Measurements from ENCODE around the gene UBE2V1. TPM values are rescaled to one million over a fixed set of nuclear protein-coding genes. Genes with fewer than 3 reads are reported as not detected.

The UBE2V1 gene
- total RNA-seq, 3 donors from 2014 or later = 63.8 to 81.6 (median 79.9) TPM

DNA sequence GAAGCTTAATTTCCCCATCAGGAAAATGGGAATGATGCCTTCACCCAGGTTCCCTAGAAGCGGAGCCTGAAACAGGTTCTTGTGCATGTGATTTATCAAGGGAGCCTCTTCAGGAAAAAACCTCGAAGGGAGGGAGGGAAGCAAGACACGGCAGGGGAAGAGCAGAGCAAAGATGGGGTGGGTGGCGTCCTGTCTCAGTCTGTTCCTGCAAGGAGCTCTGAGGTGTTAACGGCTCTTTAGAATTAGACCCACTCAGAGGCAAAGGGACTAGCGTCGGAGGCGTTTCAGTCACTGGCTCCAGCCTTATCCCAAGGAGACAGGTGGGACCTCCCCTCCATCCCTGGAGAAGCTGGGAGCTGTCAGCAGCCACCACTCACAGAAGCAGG lies 15.6 kb upstream of the UBE2V1 start:
- Histone ChIP-seq H3K27ac (no peak overlapping the region), H3K4me1 (no peaks in the 10 kb centered on the region), H3K36me3 (peaks cover 4% of the 10 kb centered on the region), H3K4me3 (no peak overlapping the region), H3K27me3 (no peaks in the 10 kb centered on the region), H3K9me3 (no peaks in the 10 kb centered on the region)
- intact Hi-C loops (cut with DNase I; ENCODE audit: low total_unique reads) = no loop called here
- TF ChIP-seq POLR2AphosphoS5 (IDR thresholded peaks at IDR 0.05) = no peak
- no peak for TF ChIP-seq POLR2A (IDR thresholded peaks at IDR 0.05)
- TF ChIP-seq, protein P1, sequence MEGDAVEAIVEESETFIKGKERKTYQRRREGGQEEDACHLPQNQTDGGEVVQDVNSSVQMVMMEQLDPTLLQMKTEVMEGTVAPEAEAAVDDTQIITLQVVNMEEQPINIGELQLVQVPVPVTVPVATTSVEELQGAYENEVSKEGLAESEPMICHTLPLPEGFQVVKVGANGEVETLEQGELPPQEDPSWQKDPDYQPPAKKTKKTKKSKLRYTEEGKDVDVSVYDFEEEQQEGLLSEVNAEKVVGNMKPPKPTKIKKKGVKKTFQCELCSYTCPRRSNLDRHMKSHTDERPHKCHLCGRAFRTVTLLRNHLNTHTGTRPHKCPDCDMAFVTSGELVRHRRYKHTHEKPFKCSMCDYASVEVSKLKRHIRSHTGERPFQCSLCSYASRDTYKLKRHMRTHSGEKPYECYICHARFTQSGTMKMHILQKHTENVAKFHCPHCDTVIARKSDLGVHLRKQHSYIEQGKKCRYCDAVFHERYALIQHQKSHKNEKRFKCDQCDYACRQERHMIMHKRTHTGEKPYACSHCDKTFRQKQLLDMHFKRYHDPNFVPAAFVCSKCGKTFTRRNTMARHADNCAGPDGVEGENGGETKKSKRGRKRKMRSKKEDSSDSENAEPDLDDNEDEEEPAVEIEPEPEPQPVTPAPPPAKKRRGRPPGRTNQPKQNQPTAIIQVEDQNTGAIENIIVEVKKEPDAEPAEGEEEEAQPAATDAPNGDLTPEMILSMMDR (IDR thresholded peaks at IDR 0.05) = no peak
- no peak for DNase-seq (ENCODE audit: low spot score in 2 of 2)

DNA sequence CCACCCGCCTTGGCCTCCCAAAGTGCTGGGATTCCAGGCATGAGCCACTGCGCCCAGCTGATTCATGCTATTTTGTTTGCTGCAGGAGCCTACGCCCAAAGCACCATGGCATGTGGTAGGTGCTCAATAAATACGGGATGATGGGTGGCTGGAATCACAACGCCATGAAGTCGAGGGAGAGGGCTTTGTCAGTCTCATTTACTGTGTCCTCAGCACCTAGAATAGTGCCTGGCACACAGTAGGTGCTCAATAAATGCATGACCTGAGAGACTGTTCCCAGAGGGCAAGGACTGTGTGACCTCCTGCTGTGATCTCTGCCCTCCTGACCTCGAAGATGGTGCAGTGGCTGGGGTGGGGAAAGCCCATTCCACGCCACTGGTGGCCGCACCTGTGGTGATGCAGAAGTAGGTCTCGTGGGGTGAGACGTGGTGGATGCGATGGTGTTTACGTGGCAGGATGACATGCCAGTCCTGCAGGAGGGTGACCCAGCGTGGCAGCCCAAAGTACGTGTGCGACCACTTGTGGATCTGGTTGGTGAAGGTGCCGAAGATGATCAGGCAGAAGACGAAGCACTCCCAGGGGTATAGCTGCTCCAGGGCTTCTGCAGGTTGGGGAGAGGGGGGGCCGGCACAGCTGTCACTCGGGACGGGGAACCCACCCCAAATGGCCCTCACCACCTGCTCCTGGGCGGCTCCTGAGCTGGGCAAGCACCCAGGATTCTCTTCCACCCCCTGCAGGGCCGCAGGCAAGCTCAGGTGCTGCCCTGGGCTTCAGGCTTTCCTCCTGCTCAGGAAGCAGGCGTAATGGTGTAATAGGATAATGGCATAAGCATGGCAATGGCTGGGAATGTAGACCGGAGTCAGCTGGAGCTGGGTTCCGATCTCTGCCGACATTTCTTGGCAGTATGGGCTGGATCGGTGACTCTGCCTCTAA lies 14.9 kb upstream of the UBE2V1 start:
- Histone ChIP-seq H3K4me1 (no peaks in the 10 kb centered on the region), H3K27ac (no peak overlapping the region), H3K9me3 (no peaks in the 10 kb centered on the region), H3K36me3 (peaks cover 4% of the 10 kb centered on the region), H3K4me3 (no peak overlapping the region), H3K27me3 (no peaks in the 10 kb centered on the region)
- DNase-seq (ENCODE audit: low spot score in 2 of 2) = no peak
- intact Hi-C loops (cut with DNase I; ENCODE audit: low total_unique reads) = no loop called here
- TF ChIP-seq POLR2AphosphoS5 (IDR thresholded peaks at IDR 0.05) (no peak), POLR2A (IDR thresholded peaks at IDR 0.05) (no peak)
- TF ChIP-seq, protein P1 (IDR thresholded peaks at IDR 0.05) = no peak

DNA sequence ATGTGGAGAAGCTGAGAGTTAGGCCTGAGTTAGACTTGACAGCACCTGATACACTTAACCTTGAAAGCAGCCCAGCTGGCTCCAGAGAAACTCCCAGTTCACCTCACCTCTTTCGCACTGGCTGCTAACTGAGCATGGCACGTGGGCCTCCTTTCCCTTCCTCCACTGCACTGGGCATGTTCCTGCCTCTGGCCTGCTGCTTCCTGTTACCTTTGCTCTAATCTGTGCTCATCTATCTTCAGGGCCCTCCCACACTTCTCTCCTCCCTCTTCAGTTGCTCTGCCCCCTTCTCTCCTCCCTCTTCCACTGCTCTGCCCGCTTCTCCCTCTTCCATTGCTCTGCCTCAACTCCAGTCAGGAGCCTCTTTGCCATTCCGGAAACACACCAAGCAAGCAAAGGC lies 13.7 kb upstream of the UBE2V1 start:
- no peak overlapping the region for H3K27ac ChIP-seq
- no peaks in the 10 kb centered on the region for H3K4me1 ChIP-seq
- no peaks in the 10 kb centered on the region for H3K9me3 ChIP-seq
- no peak overlapping the region for H3K4me3 ChIP-seq
- TF ChIP-seq POLR2A (IDR thresholded peaks at IDR 0.05) = no peak
- no peak for TF ChIP-seq POLR2AphosphoS5 (IDR thresholded peaks at IDR 0.05)
- TF ChIP-seq, protein P1 (IDR thresholded peaks at IDR 0.05) = no peak
- intact Hi-C loops (cut with DNase I; ENCODE audit: low total_unique reads) = no loop called here
- H3K36me3 ChIP-seq = peaks cover 4% of the 10 kb centered on the region
- DNase-seq (ENCODE audit: low spot score in 2 of 2) = no peak
- H3K27me3 ChIP-seq = no peaks in the 10 kb centered on the region

DNA sequence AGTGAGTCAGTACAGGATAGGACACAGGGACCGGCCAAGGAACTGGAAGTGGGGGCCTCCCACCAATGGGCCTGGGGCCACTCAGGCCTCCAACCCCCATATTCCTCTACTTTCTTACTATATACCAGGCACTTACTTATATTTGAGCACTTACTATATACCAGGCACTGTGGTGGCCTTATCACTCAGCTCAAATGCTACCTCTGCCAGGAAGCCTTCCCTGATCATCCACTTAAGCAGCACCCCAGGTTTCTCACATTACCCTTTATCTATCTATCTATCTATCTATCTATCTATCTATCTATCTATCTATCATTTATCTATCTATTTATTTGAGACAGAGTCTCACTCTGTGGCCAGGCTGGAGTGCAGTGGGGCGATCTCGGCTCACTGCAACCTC lies 12.3 kb upstream of the UBE2V1 start:
- H3K9me3 ChIP-seq = no peaks in the 10 kb centered on the region
- no peaks in the 10 kb centered on the region for H3K4me1 ChIP-seq
- TF ChIP-seq, protein P1 (IDR thresholded peaks at IDR 0.05) = no peak
- TF ChIP-seq POLR2AphosphoS5 (IDR thresholded peaks at IDR 0.05) (no peak), POLR2A (IDR thresholded peaks at IDR 0.05) (no peak)
- intact Hi-C loops (cut with DNase I; ENCODE audit: low total_unique reads) = no loop called here
- peaks cover 4% of the 10 kb centered on the region for H3K36me3 ChIP-seq
- no peak for DNase-seq (ENCODE audit: low spot score in 2 of 2)
- H3K4me3 ChIP-seq = no peak overlapping the region
- no peak overlapping the region for H3K27ac ChIP-seq
- H3K27me3 ChIP-seq = no peaks in the 10 kb centered on the region

DNA sequence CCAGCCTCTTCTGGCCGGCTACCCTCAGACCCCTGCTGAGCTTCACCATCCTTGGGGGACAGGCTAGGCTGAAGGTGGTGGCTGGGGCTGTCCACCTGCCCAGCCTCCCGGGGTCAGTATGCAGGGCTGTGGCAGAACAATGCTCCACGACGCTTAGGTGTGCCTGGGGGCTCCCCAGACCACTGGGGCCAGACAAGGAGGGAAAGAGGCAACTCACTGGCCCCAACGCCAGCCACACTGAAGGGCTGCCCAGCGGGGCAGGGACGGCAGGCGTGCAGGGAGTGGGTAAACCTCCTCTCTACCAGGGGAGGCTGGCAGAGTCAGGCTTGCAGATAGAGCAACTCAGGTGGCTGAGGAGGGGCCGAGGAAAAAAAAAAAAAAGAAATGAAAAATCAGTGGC lies 11.5 kb upstream of the UBE2V1 start:
- peaks cover 4% of the 10 kb centered on the region for H3K36me3 ChIP-seq
- H3K4me1 ChIP-seq = no peaks in the 10 kb centered on the region
- TF ChIP-seq POLR2AphosphoS5 (IDR thresholded peaks at IDR 0.05) = no peak
- TF ChIP-seq, protein P1 (IDR thresholded peaks at IDR 0.05) = no peak
- no peak for TF ChIP-seq POLR2A (IDR thresholded peaks at IDR 0.05)
- no peaks in the 10 kb centered on the region for H3K27me3 ChIP-seq
- intact Hi-C loops (cut with DNase I; ENCODE audit: low total_unique reads) = loop anchor here (5.0 kb wide), 1 partner anchor 43 kb away; no protein-coding TSS in a partner anchor
- H3K27ac ChIP-seq = no peak overlapping the region
- no peak for DNase-seq (ENCODE audit: low spot score in 2 of 2)
- H3K9me3 ChIP-seq = no peaks in the 10 kb centered on the region
- no peak overlapping the region for H3K4me3 ChIP-seq
